ENCODE data around the gene DPH2.

DPH2 gene

GRCh38 chr1:43969746-43970466, at the start of gene DPH2:
Gene DPH2 (plus strand): TSS chr1:43970010. CDS start chr1:43970176, 166 bp downstream.
- peak; percentile 82 for DNase-seq

- DNase-seq, result no peak
Observed at GRCh38 chr1:43921022-43921421, 48.8 kb upstream of the DPH2 start.

GRCh38 chr1:43924516-43924915, 45.3 kb upstream of the DPH2 start:
- DNase-seq, result no peak

- no peak for DNase-seq
Observed at GRCh38 chr1:43925846-43926245, 44.0 kb upstream of the DPH2 start.

- no peak for DNase-seq
Observed at GRCh38 chr1:43930168-43930948, 39.5 kb upstream of the DPH2 start.

GRCh38 chr1:43930949-43931275, 38.9 kb upstream of the DPH2 start:
- DNase-seq, result no peak

GRCh38 chr1:43931711-43932660, 37.8 kb upstream of the DPH2 start:
- no peak for DNase-seq

- DNase-seq, result no peak
Observed at GRCh38 chr1:43932786-43933385, 36.9 kb upstream of the DPH2 start.

- no peak for DNase-seq
Observed at GRCh38 chr1:43933386-43934100, 36.3 kb upstream of the DPH2 start, which contains the start of gene ARTN. Gene ARTN (plus strand): TSS chr1:43933801. CDS start chr1:43935657, 1,856 bp downstream.

GRCh38 chr1:43934101-43934985, 35.5 kb upstream of the DPH2 start:
- no peak for DNase-seq

GRCh38 chr1:43934986-43935324, 34.9 kb upstream of the DPH2 start:
- DNase-seq, result no peak

- no peak for DNase-seq
Observed at GRCh38 chr1:43935711-43936427, 33.9 kb upstream of the DPH2 start.

- no peak for DNase-seq
Observed at GRCh38 chr1:43936431-43937151, 33.2 kb upstream of the DPH2 start.

- DNase-seq, result no peak
Observed at GRCh38 chr1:43937179-43937865, 32.5 kb upstream of the DPH2 start.

GRCh38 chr1:43938383-43938782, 31.4 kb upstream of the DPH2 start:
- DNase-seq, result no peak

- DNase-seq, result no peak
Observed at GRCh38 chr1:43938892-43939587, 30.8 kb upstream of the DPH2 start.

GRCh38 chr1:43942411-43942810, 27.4 kb upstream of the DPH2 start:
- DNase-seq, result no peak

- no peak for DNase-seq
Observed at GRCh38 chr1:43944860-43945259, 24.9 kb upstream of the DPH2 start.
